ENCODE measurements around the gene SLC19A1.

SLC19A1 gene

GRCh38 chr21:45517249-45518065 is 24.8 kb downstream of the SLC19A1 start:
- no peak for DNase-seq (ENCODE audit: low read depth)

DNA sequence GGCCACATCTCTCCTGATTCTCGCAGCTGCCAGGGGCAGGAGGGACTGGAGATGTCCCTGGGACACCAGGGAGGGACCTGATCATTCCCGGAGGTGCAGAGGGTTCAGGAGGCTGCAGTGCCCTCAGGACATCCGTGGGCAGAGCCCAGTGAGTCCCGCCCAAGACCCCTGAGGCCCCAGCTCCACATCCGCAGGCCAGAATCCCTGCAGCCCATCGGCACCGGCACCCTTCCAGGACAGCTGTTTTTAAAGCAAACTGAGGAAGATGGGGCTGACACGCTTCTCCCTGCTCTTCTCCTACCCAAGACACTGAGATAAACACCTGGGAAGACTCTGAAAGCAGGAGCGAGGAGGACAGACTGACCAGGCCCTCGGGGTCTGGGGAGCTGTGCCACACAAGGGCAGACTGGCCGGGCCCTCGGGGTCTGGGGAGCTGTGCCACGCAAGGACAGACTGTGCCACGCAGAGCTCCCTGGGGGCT is 25.5 kb downstream of the SLC19A1 start:
- no peak for DNase-seq (ENCODE audit: low read depth)

GRCh38 chr21:45516071-45516670 is 26.1 kb downstream of the SLC19A1 start:
- no peak for DNase-seq (ENCODE audit: low read depth)

DNA sequence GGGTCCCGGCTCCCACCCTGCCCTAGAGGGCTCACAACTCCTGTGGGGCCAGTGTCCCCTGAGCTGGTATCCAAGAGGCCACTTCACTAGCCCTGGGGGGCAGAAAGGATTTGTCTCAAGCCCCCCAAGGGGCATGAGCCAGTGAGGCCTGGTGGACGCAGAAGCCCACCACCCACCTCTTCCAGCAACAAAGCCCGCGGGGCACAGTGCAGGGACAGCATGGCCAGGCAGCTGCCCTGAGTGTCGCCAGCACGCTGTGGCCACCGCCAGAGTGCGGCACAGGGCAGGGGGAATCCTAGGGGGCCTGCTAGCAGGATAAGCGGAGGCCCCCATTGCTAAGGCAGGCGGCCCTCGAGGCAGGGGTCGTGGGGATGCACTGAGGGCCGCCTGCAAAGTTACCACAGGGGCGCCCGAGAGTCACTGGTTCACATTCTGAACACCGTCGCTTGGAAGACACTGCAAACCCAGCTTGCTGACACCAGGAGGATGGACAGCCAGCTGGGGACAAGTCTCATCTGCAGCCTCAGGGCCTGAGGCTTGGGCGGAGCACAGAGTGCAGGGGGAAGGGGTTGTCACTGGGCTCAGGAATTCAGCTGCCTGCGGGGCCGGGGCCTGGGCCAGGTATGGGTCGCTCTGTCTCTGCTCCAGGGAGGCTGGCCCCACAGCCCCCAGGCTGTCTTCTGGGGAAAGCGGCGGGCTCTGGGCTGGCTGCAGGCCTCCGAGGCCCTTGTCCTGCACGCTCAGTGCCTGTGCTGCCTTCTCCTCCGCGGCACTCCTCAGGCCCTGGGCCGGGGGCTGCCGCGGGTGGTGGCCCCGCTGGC is 26.8 kb downstream of the SLC19A1 start:
- no peak for DNase-seq (ENCODE audit: low read depth)

DNA sequence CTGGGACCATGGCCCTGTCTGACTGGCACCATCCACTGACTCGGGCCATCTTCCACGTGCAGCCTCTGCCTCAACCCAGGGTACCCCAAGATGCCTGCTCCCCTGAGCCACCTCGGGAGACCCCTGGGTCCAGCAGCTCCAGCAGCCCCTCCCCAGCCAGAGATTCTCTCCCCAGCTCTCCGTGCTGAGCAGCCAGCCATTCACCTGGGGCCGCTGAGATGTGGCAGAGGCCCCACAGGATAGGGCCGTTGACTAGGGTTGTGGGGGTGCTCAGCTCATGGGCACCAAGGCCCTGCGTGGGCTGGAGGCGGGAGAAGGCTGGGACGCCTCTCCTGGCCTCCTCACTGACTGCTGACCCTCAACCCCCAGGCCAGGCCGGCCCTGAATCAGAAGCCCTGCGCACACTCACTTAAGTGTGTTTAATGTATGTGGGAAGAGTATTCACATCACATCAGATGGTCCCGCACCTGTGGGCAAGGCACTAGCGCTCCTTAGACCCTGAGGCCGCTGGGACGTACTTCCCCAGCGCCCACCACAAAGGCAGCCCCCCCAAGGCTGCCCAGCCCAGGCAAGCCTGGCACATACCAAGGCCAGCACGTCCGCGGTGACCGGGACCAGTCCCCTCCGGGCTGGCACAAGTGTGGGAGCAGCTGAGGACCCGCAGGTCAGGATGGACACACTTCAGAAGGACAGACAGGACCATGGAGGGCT is 27.8 kb downstream of the SLC19A1 start:
- DNase-seq (ENCODE audit: low read depth): no peak

DNA sequence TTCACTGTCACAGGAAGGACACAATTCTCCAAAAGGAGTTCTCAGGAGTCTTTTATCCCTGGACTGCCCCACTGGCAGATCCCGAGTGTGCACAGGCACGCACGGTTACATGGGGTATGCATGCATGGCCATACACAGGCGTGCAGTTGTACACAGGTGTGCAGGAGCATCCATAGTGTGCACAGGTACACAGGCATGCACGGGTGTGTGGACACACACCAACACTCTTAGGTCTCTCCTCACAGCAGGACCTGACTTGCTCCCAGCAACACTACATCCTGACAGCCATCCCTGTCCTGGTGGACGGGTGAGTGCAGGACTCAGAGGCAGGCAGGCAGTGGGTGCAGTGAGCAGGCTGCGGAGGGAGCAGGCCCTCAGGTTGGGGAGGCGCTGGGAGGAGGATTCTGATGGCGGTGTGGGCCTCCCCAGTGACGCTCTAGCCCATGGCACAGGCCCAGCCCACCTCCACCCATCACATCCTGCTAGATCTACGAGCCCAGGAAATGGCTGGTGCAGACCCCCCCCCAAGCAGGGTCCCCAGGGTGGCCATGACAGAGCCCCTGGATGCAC is 28.4 kb downstream of the SLC19A1 start:
- DNase-seq (ENCODE audit: low read depth): no peak

GRCh38 chr21:45513003-45513717 is 29.1 kb downstream of the SLC19A1 start:
- DNase-seq (ENCODE audit: low read depth): no peak

- DNase-seq (ENCODE audit: low read depth): no peak
These were observed 29.6 kb downstream of the SLC19A1 start for GRCh38 chr21:45512626-45513002.

DNA sequence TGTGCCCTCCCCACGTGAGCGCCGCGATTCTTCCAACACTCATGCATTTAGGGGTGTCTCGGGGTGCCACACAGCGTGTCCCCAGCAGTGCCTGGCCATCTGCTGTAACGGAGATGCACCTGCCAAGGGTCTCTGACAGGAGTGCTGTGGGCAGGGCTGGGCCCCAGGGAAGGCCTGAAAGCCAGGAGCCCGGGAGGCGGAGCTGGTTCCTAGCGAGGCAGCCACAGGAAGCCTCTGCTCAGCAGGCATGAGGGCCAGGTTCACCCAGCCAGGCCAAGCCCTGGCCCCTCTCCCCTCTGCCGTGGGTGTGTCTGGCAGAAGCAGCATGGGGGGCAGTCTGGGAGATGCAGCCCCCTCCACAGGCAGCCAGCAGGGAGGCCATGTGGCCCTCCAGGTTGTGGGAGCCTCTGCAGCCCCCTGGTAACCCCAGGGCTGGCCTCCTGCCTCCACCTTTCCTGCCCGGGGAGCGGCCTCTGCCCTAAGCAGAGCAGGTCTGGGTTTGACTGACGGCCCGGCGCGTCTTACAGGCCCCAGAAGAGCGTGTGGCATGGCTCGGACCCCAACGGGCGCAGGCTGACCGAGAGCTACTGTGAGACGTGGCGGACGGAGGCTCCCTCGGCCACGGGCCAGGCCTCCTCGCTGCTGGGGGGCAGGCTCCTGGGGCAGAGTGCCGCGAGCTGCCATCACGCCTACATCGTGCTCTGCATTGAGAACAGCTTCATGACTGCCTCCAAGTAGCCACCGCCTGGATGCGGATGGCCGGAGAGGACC is 30.4 kb downstream of the SLC19A1 start:
- no peak for DNase-seq (ENCODE audit: low read depth)

- DNase-seq (ENCODE audit: low read depth): no peak
These were observed 31.2 kb downstream of the SLC19A1 start for GRCh38 chr21:45511007-45511406.

DNA sequence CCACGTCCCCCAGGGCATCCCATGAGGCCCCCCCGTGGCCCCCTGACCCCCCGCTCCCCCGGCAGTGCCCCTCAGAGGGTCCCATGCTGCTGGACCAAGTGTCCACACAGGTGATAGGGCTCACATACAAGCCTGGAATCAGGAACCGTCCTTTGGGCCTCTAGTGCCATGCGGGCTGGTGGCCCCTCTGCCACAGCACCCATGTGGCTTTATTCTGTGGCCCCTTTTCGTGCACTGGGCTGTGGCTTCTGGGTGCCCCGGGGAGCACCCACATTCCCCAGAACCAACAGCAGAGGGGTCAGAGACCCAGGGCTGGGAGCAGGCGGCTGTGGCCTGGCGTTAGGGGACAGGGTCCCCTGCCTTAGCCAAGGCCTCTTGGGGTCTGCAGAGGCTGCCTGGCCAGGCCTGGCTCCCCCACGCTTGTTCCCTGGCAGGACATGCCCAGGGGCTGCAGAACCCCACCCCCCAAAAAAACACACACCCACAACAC is 31.7 kb downstream of the SLC19A1 start:
- no peak for DNase-seq (ENCODE audit: low read depth)

DNA sequence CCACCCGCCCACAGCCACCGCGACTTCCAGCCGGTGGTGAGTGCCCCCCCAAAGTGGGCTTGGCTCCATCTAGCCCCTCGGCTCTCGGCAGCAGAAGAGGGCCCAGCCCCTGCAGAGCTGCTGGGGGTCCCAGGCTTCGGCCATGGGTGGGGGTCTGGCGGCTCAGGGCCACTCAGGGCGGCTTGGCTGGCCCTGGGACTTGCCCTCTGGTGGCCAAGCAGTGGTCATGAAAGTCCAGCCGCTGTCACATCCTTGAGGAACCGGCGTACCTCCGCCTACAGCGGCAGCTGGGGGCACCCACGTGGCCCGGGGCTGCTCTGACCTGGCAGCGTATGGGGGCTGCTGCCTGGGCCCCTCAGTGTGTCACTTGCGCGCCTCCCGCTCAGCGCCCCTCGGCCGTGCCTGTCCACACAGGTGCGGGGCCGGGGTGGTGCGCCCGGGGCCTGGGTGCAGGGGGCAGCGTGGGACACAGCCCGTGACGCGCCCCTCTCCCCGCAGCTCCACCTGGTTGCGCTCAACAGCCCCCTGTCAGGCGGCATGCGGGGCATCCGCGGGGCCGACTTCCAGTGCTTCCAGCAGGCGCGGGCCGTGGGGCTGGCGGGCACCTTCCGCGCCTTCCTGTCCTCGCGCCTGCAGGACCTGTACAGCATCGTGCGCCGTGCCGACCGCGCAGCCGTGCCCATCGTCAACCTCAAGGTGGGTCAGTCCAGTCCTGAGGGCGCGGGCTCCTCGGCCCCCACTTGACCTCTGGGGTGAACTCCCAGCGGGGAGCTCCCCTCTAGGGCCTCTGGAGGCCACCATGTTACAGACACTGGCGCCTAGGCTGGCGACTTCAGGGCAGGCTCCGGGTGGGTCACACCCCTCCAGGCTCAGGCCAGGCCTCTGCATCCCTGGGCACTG is 32.4 kb downstream of the SLC19A1 start:
- no peak for DNase-seq (ENCODE audit: low read depth)

- no peak for DNase-seq (ENCODE audit: low read depth)
These were observed 33.4 kb downstream of the SLC19A1 start for GRCh38 chr21:45508607-45509565.

GRCh38 chr21:45507888-45508508 is 34.2 kb downstream of the SLC19A1 start:
- DNase-seq (ENCODE audit: low read depth): no peak

- DNase-seq (ENCODE audit: low read depth): no peak
These were observed 34.7 kb downstream of the SLC19A1 start for GRCh38 chr21:45507523-45507875.

DNA sequence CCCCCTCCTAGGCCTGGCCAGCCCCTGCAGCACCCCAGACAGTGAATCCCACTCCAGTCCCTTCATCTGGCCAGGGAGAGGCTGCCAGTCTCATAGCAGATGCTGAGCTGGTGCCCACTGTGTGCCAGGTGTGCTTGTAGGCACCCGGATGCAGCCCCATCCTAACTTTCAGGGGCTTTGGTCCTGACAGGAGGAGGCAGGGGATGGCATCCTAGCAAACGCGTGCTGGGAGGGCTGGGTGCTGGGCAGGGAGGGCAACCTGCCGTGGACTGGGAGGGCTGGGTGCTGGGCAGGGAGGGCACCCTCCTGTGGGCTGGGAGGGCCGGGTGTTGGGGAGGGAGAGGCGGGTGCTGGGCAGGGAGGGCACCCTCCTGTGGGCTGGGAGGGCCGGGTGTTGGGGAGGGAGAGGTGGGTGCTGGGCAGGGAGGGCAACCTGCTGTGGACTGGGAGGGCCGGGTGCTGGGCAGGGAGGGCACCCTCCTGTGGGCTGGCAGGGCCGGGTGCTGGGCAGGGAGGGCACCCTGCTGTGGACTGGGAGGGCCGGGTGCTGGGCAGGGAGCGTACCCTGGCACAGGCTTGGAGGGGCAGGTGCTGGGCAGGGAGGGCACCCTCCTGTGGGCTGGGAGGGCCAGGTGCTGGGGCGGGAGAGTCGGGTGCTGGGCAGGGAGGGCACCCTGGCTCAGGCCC is 35.3 kb downstream of the SLC19A1 start:
- no peak for DNase-seq (ENCODE audit: low read depth)

Data from T follicular helper cell (primary cell).